Activated effector memory CD4-positive, alpha-beta T cell treated with anti-CD3 and anti-CD28 coated beads, Interleukin-2, amount 50 U/mL, for 16 hours (primary cell): ENCODE measurements around the gene KIF20A.
"Not testable (repeated sequence)": the region's sequence is repeated elsewhere in the genome, so short reads cannot be mapped to it uniquely, and the experiment has no call there.

ENCODE experiments used
- DNase-seq: peaks from one replicate; pipeline ENCODE4 v3.0.0-alpha.2; 2020

The KIF20A gene

DNA sequence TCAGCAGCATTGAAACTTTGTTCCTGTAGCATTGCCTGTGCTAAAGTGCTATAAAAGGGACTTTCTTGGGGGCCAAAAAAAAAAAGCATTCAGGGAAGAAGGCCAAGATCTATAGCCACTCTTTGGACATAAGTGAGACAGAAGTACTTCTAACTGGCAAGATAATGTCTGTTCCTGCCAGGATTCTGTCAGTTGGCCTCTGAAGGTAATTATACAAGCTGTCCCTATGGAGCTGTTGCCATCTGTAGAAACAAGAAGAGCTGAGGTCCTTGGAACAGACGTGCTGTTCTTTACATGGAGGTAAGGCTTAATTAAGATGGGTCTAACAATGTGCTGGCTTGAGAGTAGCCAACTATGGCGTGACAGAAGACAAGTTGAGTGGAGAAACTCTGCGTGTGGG lies 9.7 kb downstream of the KIF20A start:
- DNase-seq = no peak

DNA sequence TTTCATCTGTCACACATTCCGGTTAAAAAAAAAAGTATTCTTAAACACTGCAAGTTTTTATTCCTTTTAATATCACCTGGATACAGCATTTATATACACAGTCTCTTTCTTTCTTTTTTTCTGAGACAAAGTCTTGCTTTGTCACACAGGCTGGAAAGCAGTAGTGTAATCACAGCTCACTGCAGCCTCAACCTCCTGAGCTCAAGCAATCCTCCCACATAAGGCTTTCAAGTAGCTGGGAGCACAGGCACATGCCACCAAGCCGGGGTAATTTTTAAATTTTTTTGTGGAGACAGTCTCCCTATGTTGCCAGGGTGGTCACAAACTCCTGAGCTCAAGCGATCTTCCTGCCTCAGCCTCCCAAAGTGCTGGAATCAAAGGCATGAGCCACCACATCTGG lies 13.9 kb downstream of the KIF20A start:
- DNase-seq = no peak

- DNase-seq = not testable (repeated sequence)
Measured at GRCh38 chr5:138193859-138194258, 14.9 kb downstream of the KIF20A start.

DNA sequence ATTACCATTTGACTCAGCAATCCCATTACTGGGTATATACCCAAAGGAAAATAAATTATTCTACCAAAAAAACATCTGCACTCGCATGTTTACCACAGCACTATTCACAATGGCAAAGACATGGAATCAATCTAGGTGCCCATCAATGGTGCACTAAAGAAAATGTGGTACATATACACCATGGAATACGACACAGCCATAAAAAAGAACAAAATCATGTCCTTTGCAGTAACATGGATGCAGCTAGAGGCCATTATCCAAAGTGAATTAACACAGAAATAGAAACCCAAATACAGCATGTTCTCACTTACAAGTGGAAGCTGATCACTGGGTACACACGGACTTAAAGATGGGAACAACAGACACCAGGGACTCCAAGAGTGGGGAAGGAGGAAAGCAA lies 32.1 kb downstream of the KIF20A start:
- no peak for DNase-seq

GRCh38 chr5:138212828-138213160 lies 33.9 kb downstream of the KIF20A start:
- no peak for DNase-seq

- peak; percentile 95 for DNase-seq
Measured at GRCh38 chr5:138213161-138214029, 34.5 kb downstream of the KIF20A start, which contains the start of gene CDC23. CDC23 (minus strand) TSS chr5:138213323; CDS start chr5:138213312, 11 bp downstream.

DNA sequence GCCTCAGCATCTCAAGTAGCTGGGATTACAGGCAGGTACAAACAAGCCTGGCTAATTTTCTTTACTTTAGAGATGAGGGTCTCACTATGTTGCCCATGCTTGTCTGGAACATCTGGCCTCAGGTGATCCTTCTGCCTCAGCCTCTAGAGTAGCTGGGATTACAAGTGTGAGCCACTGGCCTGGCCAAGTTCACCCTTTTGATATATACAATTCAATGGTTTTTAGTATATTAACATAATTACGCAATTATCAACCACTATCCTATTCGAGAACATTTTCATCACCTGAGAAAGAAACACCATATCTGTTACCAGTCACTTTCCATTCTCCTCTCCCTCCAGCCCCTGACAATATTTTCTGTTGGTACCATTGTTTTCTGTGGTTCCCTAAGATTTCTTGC lies 37.9 kb downstream of the KIF20A start:
- no peak for DNase-seq

GRCh38 chr5:138223532-138223931 lies 44.6 kb downstream of the KIF20A start:
- no peak for DNase-seq

DNA sequence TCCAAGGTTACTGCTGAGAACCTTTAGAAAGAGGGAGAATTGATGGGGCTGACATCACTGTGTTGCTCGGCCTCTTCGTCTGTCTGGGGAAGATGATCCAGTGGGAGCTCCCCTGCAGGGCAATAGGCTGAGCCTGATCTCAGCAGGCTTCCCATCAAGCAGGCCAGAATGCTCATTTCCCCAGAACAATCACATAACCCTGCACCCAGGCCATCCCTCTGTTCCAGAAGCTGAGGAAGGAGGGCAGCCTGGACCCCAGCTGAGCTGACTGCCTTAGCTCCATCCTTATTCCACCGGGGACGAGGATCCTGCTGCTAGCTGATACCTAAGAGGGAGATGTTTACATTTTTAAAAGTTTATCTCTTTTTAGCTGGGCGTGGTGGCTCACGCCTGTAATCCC lies 45.8 kb downstream of the KIF20A start:
- DNase-seq = no peak

- DNase-seq = no peak
Measured at GRCh38 chr5:138226910-138227309, 48.0 kb downstream of the KIF20A start.

- DNase-seq = no peak
Measured at GRCh38 chr5:138229387-138229786, 50.5 kb downstream of the KIF20A start.

GRCh38 chr5:138230261-138230660 lies 51.3 kb downstream of the KIF20A start:
- no peak for DNase-seq

DNA sequence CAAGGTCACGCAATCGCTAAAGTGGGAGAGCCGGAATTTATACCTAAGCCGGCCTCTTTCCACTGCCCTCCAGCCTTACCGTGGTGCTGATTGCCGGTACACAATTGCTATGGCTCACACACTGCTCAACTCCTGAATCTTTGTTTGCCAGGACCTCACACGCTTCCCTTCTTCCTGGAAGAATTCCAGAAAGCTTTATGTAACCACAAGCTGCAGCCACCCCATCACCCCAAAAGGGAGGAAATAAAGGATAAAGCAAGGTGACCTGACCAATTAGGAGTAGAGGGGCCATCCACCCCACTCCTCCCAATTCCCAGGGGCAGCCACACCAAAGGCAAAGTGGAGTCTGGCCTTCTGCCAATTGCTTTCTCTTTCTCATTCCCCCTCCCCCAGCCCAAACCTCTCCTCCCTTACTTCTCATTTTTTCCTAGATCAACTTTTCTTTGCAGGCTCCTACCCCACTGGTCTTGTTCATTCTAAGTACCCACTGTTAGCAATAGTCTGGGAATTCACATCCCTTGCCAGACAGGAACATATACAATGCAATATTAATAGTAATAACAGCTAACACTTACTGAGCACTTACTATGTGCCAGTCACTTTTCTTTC lies 52.2 kb downstream of the KIF20A start:
- DNase-seq = no peak

DNA sequence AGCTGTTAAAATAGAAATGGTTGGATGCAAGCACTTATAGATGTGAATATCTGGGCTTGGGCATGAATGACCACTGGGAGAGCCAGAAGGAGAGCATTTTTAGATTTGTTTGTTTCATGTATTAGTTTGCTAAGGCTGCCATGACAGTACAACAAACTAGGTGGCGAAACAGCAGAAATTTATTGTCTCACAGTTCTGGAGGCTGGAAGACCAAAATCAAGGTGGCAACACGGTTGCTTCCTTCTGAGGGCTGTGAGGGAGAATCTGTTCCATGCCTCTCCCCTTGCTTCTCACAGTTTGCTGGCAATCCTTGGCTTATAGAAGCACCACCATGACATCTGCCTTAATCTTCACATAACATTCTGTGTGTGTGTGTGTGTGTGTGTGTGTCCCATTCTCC lies 54.4 kb downstream of the KIF20A start:
- no peak for DNase-seq

DNA sequence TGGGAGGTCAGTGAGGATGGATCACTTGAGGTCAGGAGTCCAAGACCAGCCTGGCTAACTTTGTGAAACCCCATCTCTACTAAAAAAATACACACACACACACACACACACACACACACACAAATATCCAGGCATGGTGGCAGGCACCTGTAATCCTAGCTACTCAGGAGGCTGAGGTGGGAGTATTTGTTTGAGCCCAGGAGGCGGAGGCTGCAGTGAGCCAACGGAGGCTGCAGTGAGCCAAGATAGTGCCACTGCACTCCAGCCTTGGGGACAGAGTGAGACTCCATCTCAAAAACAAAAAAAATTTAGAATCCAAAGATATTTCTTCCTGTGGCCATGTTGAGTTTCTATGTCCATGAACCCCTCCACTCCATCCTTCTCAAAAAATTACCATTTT lies 55.7 kb downstream of the KIF20A start:
- no peak for DNase-seq
